HCT116 (cell line): Measurements from ENCODE around the gene HLA-F. TPM values are rescaled to one million over a fixed set of nuclear protein-coding genes. Genes with fewer than 3 reads are reported as not detected.

ENCODE experiments used
- ATAC-seq: fragments of 200-7000 bp; cut with Tn5 transposase; 2 replicates; pipeline ENCODE4 v1.9.1; 2020; ENCODE audit warnings: mild to moderate bottlenecking, moderate library complexity
- BruUV-seq: library from RNA; stranded (reverse); fragments of 400-500 nt; replicated peaks from 2 replicates; lab custom pipeline; 2021; lab: Mats Ljungman, UMichigan
- CTCF ChIA-PET: fragments of 300-600 bp; sonication (Branson Sonifier 250); formaldehyde crosslinking; loops from one replicate; lab custom pipeline; 2021; ENCODE audit warnings: antibody characterized with exemption; lab: Charles Lee
- POLR2A ChIA-PET: fragments of 300-600, 350-600 bp; sonication (Branson Sonifier 250); formaldehyde crosslinking; loops from one replicate; lab custom pipeline; 2021; ENCODE audit warnings: antibody characterized with exemption; lab: Charles Lee
- RAD21 ChIA-PET, 2 experiments: fragments of 300-600 bp; sonication (Branson Sonifier 250); formaldehyde crosslinking; loops; one replicate each; lab custom pipeline; 2023; ENCODE audit warnings: low total read pairs in 2 of 2; ENCODE audit not compliant: uncharacterized antibody in 2 of 2, unreplicated experiment in 2 of 2, low non-redundant PET in 1 of 2; lab: Charles Lee
- DNase-seq: peaks from one replicate; pipeline ENCODE4 v3.0.0-alpha.2; 2010; ENCODE audit warnings: low read depth, low spot score
- H2AFZ ChIP-seq: fragments of 200-600 bp; shearing (Covaris generic), sonication (generic); 2 replicates; pipeline ENCODE4 v1.6.1; 2017; ENCODE audit warnings: low read depth, mixed run types, mixed read lengths, antibody characterized with exemption, low read length; ENCODE audit not compliant: poor library complexity, severe bottlenecking
- H3K27ac ChIP-seq: 2 replicates; pipeline ENCODE4 v1.5.1; 2012; ENCODE audit warnings: low read depth, low read length
- H3K27me3 ChIP-seq: fragments of 200-600 bp; sonication (generic); 2 replicates; pipeline ENCODE4 v1.6.1; 2016; ENCODE audit warnings: mixed run types, low read length, mixed read lengths; ENCODE audit not compliant: insufficient read depth
- H3K36me3 ChIP-seq, 2 experiments: fragments of 200-500 bp in 1 of 2; fragments of 200-600 bp in 1 of 2; sonication (Bioruptor generic) in 1 of 2; sonication (generic) in 1 of 2; 2 replicates each; pipeline versions ENCODE4 v1.5.1 to v1.6.1; 2014 to 2016; ENCODE audit warnings: low read length in 2 of 2, inconsistent platforms in 1 of 2, mixed read lengths in 1 of 2, mixed run types in 1 of 2; ENCODE audit not compliant: insufficient read depth in 2 of 2, control insufficient read depth in 1 of 2
- H3K4me1 ChIP-seq, 2 experiments: fragments of 200-600 bp in 1 of 2; sonication (generic) in 1 of 2; 2 replicates each; pipeline versions ENCODE4 v1.5.1 to v1.6.1; 2012 to 2017; ENCODE audit warnings: low read length in 2 of 2, inconsistent platforms in 1 of 2, mild to moderate bottlenecking in 1 of 2, mixed read lengths in 1 of 2, mixed run types in 1 of 2, moderate library complexity in 1 of 2; ENCODE audit not compliant: insufficient read depth in 2 of 2, control insufficient read depth in 1 of 2
- H3K4me2 ChIP-seq: fragments of 200-600 bp; sonication (generic); 2 replicates; pipeline ENCODE4 v1.6.1; 2017; ENCODE audit warnings: mixed run types, low read length, mixed read lengths
- H3K4me3 ChIP-seq, 2 experiments: fragments of 200-600 bp in 1 of 2; sonication (generic) in 1 of 2; replicated peaks in 1 of 2; 2 replicates each; pipeline ENCODE4 v1.5.1; 2011 to 2016; ENCODE audit warnings: low read length in 2 of 2, control low read depth in 1 of 2, low read depth in 1 of 2, mild to moderate bottlenecking in 1 of 2, mixed read lengths in 1 of 2, mixed run types in 1 of 2
- H3K79me2 ChIP-seq: fragments of 200-600 bp; sonication (generic); 2 replicates; pipeline ENCODE4 v1.6.1; 2017; ENCODE audit warnings: mild to moderate bottlenecking, mixed run types, low read length, moderate library complexity, mixed read lengths; ENCODE audit not compliant: insufficient read depth
- H3K9ac ChIP-seq: fragments of 200-600 bp; sonication (generic); 2 replicates; pipeline ENCODE4 v1.6.1; 2016; ENCODE audit warnings: low read length, mixed read lengths
- H3K9me2 ChIP-seq: fragments of 200-600 bp; sonication (generic), shearing (Covaris generic); 2 replicates; pipeline ENCODE4 v1.6.1; 2017; ENCODE audit warnings: mixed run types, mild to moderate bottlenecking, moderate library complexity; ENCODE audit not compliant: insufficient read depth
- H3K9me3 ChIP-seq, 2 experiments: fragments of 200-500 bp in 1 of 2; fragments of 200-600 bp in 1 of 2; sonication (Bioruptor generic) in 1 of 2; sonication (generic) in 1 of 2; 2 replicates each; pipeline ENCODE4 v1.6.1; 2014 to 2017; ENCODE audit warnings: low read length in 2 of 2, mixed read lengths in 2 of 2, inconsistent platforms in 1 of 2, low read depth in 1 of 2, mild to moderate bottlenecking in 1 of 2, mixed run types in 1 of 2, moderate library complexity in 1 of 2; ENCODE audit not compliant: control insufficient read depth in 1 of 2, insufficient read depth in 1 of 2
- H4K20me1 ChIP-seq: fragments of 200-600 bp; sonication (generic), shearing (Covaris generic); 2 replicates; pipeline ENCODE4 v1.6.1; 2017; ENCODE audit warnings: mixed run types, mild to moderate bottlenecking, moderate library complexity; ENCODE audit not compliant: insufficient read depth
- CBX3 ChIP-seq: IDR thresholded peaks from 2 replicates; pipeline ENCODE4 v1.6.1; 2012; ENCODE audit warnings: low read depth
- EGR1 ChIP-seq: IDR thresholded peaks from 2 replicates; pipeline ENCODE4 v1.6.1; 2012; ENCODE audit warnings: low read depth
- EZH2phosphoT487 ChIP-seq: fragments of 200-600 bp; IDR thresholded peaks from 2 replicates; pipeline ENCODE4 v1.6.1; 2018; ENCODE audit warnings: antibody characterized with exemption, borderline replicate concordance
- FOSL1 ChIP-seq: IDR thresholded peaks from 2 replicates; pipeline ENCODE4 v1.6.1; 2012; ENCODE audit warnings: low read depth
- JUND ChIP-seq: IDR thresholded peaks from 2 replicates; pipeline ENCODE4 v1.6.1; 2012
- MAX ChIP-seq: IDR thresholded peaks from 2 replicates; pipeline ENCODE4 v1.6.1; 2012
- POLR2A ChIP-seq: IDR thresholded peaks from 2 replicates; pipeline ENCODE4 v1.7.0; 2011; ENCODE audit warnings: borderline replicate concordance; ENCODE audit not compliant: insufficient read depth, insufficient read length; ENCODE audit errors: extremely low read depth
- POLR2AphosphoS5 ChIP-seq: IDR thresholded peaks from 2 replicates; pipeline ENCODE4 v1.6.1; 2011; ENCODE audit warnings: mild to moderate bottlenecking, low read depth, low read length, moderate library complexity
- RAD21 ChIP-seq: IDR thresholded peaks from 2 replicates; pipeline ENCODE4 v1.6.1; 2012; ENCODE audit warnings: low read depth, mild to moderate bottlenecking
- TCF7L2 ChIP-seq: IDR thresholded peaks from 2 replicates; pipeline ENCODE4 v1.7.0; 2011; ENCODE audit warnings: borderline replicate concordance, inconsistent platforms; ENCODE audit not compliant: insufficient read depth, insufficient read length; ENCODE audit errors: extremely low read depth
- ZFX ChIP-seq: fragments of 450-650 bp; IDR thresholded peaks from 2 replicates; pipeline ENCODE4 v1.6.1; 2017
- intact Hi-C: fragments of 100-400 bp; cut with micrococcal nuclease; formaldehyde crosslinking; loops from 2 replicates; pipeline ENCODE4 v1.10.0; 2022
- total RNA-seq: library from RNA; stranded (reverse); gene quantifications from one replicate; pipeline ENCODE4 v1.2.1, GENCODE V29; 2021; ENCODE audit not compliant: unreplicated experiment
- TF ChIP-seq, protein P1 (sequence below): IDR thresholded peaks from 2 replicates; pipeline ENCODE4 v1.6.1; 2012

The HLA-F gene
- total RNA-seq, 1 experiment from 2014 or later: 24.6 TPM

- no peak overlapping the region for H3K4me3 ChIP-seq
- no peak for ATAC-seq
- H3K9me2 ChIP-seq: no peaks in the 10 kb centered on the region
- intact Hi-C loops: no loop called here
- no peaks in the 10 kb centered on the region for H3K9me3 ChIP-seq
- no TSS peak for BruUV-seq
- no peak overlapping the region for H3K4me2 ChIP-seq
- H3K4me1 ChIP-seq: peaks cover 0 to 9% of the 10 kb centered on the region in 2 experiments; a peak in 1 of 4 replicates
- no peaks in the 10 kb centered on the region for H4K20me1 ChIP-seq
- POLR2A ChIA-PET: no interaction called here
- H3K27ac ChIP-seq: no peak overlapping the region
- RAD21 ChIA-PET: no interaction called here
- no peaks in the 10 kb centered on the region for H3K27me3 ChIP-seq
- peaks cover 0 to 3% of the 10 kb centered on the region in 2 experiments; a peak in 1 of 4 replicates for H3K36me3 ChIP-seq
- H3K79me2 ChIP-seq: no peaks in the 10 kb centered on the region
- no peak overlapping the region for H2AFZ ChIP-seq
- no peak for DNase-seq
- CTCF ChIA-PET: interaction anchor here (1.2 kb wide), 1 partner anchor 13 kb away, joined by 6 read pairs; no protein-coding TSS in a partner anchor
- no peak overlapping the region for H3K9ac ChIP-seq
- no peak for TF ChIP-seq POLR2AphosphoS5
- TF ChIP-seq FOSL1: no peak
- TF ChIP-seq EGR1: no peak
These were observed 2.0 kb downstream of the HLA-F start for GRCh38 chr6:29724937-29725869.

DNA sequence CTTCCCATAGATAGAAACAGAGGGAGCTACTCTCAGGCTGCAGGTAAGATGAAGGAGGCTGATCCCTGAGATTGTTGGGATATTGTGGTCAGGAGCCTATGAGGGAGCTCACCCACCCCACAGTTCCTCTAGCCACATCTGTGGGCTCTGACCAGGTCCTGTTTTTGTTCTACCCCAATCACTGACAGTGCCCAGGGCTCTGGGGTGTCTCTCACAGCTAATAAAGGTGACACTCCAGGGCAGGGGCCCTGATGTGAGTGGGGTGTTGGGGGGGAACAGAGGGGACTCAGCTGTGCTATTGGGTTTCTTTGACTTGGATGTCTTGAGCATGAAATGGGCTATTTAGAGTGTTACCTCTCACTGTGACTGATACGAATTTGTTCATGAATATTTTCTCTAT, 2.8 kb downstream of the HLA-F start:
- no peak overlapping the region for H3K27ac ChIP-seq
- no peak overlapping the region for H3K4me2 ChIP-seq
- H3K27me3 ChIP-seq: no peaks in the 10 kb centered on the region
- RAD21 ChIA-PET: no interaction called here
- intact Hi-C loops: no loop called here
- no peaks in the 10 kb centered on the region for H3K9me2 ChIP-seq
- CTCF ChIA-PET: interaction anchor here (1.2 kb wide), 1 partner anchor 12 kb away, joined by 6 read pairs; no protein-coding TSS in a partner anchor
- POLR2A ChIA-PET: no interaction called here
- H4K20me1 ChIP-seq: no peaks in the 10 kb centered on the region
- TF ChIP-seq CBX3: no peak
- no peak for TF ChIP-seq JUND
- no peak for TF ChIP-seq TCF7L2
- no peak for TF ChIP-seq EZH2phosphoT487
- no peak for TF ChIP-seq ZFX
- no peak for TF ChIP-seq EGR1
- TF ChIP-seq, protein P1, sequence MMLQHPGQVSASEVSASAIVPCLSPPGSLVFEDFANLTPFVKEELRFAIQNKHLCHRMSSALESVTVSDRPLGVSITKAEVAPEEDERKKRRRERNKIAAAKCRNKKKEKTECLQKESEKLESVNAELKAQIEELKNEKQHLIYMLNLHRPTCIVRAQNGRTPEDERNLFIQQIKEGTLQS: no peak
- TF ChIP-seq POLR2A: no peak
- no peak for TF ChIP-seq MAX
- TF ChIP-seq RAD21: no peak
- H3K36me3 ChIP-seq: peaks cover 0 to 3% of the 10 kb centered on the region in 2 experiments; a peak in 1 of 4 replicates
- H2AFZ ChIP-seq: no peak overlapping the region
- H3K9me3 ChIP-seq: no peaks in the 10 kb centered on the region
- H3K9ac ChIP-seq: no peak overlapping the region
- H3K4me1 ChIP-seq: peaks cover 0 to 9% of the 10 kb centered on the region in 2 experiments; a peak in 1 of 4 replicates
- no peak for ATAC-seq
- no TSS peak for BruUV-seq
- no peak overlapping the region for H3K4me3 ChIP-seq
- no peak for DNase-seq
- H3K79me2 ChIP-seq: no peaks in the 10 kb centered on the region
